GM19467 (cell line): ENCODE data around the gene ARPC1A.
"Not testable (repeated sequence)": the region's sequence is repeated elsewhere in the genome, so short reads cannot be mapped to it uniquely, and the experiment has no call there.

Experiments
- ATAC-seq: cut with Tn5 transposase; IDR thresholded peaks from one replicate; pipeline ENCODE4 v1.9.1; 2021; ENCODE audit warnings: mild to moderate bottlenecking, moderate library complexity; ENCODE audit not compliant: unreplicated experiment

ARPC1A gene

GRCh38 chr7:99407872-99408378, 82.2 kb downstream of the ARPC1A start:
- ATAC-seq = no peak

GRCh38 chr7:99408379-99409191, 82.9 kb downstream of the ARPC1A start, which contains the start of the genes BUD31 and PDAP1:
TSS of gene BUD31 (plus strand) at chr7:99408969. CDS start at chr7:99411093, 2,124 bp downstream.
TSS of gene PDAP1 (minus strand) at chr7:99408597. CDS start at chr7:99408548, 49 bp downstream.
- peak; percentile 64 for ATAC-seq

GRCh38 chr7:99409192-99409572, 83.5 kb downstream of the ARPC1A start:
- peak; percentile 9 for ATAC-seq

GRCh38 chr7:99409806-99410205, 84.1 kb downstream of the ARPC1A start:
- no peak for ATAC-seq

- ATAC-seq = no peak
Measured at GRCh38 chr7:99410635-99411034, 84.9 kb downstream of the ARPC1A start.

GRCh38 chr7:99415513-99416127, 89.9 kb downstream of the ARPC1A start:
- not testable (repeated sequence) for ATAC-seq
